Stimulated activated CD4-positive, alpha-beta T cell treated with anti-CD3 and anti-CD28 coated beads, Interleukin-4, amount 100 ng/mL, for 48 hours (primary cell): ENCODE measurements around the gene F11R.
"Not testable (repeated sequence)": the region's sequence is repeated elsewhere in the genome, so short reads cannot be mapped to it uniquely, and the experiment has no call there.

Experiments used
- DNase-seq, 2 donors: peaks; one replicate each; pipeline ENCODE4 v3.0.0-alpha.2; 2020; ENCODE audit warnings: low read depth in 2 of 2

Gene F11R

DNA sequence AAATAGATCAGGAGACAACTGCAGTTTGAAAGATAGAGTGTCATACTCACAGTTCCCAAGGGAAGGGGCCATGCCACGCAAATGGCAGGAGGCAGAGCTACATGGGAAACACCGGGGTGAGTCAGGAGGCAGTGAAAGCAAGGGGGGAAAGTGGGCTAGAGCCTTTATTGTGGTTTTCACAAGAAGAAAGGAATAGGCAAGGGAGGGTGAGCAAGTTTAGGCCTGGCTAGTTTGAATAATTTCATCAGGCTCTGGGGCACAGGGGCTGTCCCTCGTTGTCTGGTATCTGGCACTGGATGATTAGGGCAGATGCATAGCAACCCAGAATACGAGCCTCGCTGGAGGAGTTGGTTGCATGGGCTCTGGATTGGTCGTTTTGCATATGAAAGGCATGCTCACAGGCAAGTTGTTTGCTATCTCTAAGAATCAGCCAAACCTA lies 49.3 kb downstream of the F11R start:
- peak; percentile 30 to 50 for DNase-seq

DNA sequence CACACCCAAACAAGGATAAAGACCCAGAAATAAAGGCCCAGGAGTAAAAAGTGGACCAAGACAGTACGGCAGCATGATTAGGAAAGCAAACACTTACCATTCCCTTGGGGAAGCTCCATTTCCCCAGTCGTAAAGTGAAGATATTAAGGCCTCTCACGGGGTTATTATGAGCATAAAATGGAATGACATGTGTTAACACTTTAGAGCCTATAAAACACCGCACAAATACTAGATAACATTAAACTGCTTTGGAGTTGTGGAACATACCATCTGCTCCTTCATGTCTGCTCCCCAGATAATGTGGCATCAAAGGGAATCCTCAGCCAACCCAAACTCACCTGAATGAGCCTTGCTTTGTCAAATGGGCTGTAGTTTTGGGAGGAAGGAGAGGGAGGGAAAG lies 57.4 kb downstream of the F11R start:
- DNase-seq, result no peak

DNA sequence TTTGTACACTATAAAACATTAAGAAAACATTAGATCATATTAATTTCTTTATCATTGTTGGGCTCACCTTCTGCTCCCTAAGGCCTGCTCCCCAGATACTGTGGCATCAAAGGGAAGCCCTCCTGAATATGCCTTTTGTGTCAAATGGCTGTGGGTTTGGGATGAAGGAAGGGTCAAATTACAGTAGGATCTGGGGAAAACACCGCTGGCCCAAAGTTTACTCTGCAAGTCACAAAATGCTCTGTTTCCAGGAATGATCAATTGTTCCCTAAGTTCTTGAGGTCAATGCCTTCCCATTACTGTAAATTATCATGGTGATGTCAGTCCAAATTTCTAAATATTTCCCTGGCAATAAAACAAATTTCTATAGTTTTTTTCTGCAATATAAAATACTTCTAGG lies 59.5 kb downstream of the F11R start:
- DNase-seq, result no peak

DNA sequence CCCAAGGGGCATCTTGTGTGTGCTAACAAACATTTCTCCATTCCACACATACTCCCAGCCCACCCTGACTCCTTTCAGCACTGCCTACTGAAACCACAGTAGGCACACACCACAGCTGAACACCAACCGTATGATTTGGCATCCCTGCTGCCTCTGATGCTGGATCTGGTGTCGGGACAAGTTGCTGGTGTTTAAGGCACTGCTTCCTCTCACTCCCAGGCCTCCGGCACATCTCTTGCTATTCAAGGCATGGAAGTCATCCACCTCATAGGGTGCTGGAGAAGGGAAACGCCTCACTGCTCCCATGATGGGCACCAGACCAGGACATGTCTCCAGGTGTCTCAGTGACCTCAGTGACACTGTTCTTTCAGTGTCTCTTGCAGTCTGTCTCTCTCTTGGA lies 64.0 kb downstream of the F11R start:
- no peak for DNase-seq

DNA sequence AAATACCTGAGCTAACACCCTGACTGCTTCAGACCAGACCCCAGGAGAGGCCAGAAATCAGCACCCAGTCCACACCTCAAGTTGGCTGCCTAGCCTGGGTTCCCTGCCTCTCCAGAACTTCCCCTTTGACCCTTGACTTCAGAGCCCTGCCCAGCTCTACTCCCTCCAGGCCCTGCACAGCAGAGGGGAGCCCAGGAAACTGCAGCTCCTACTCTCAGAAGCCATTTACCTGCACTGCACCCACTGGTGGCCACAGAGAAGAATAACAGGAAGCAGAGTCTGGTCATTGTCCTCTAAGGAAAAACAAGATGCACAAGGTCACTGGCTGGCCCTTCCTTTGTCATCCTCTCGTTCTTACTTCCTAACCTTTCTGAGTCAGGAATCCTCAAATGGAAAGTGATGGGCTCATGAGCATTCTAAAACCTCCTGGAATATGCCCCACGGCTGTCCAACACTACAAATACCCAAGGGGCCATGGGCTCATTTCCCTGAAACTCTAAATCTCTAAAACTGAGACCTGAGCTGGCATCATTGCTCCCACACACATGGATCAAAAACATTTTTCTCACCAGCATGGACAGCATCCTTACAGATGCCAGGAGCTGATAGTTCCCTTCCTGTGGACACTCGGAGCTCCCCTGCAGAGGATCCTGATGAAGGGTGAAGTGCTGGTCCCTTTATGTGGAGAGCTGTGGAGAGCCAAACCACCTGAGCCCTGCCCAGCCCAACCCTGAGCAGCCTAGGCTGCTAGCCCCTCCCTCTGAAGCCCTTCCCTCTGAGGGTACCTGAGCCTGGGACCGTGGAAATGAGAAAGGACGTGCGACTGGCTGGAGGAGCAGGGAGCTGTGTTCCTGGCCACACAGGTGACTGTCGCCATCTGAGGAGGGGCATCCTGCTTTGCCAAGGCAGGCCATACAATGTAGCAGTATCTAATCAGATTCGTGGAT lies 66.5 kb downstream of the F11R start, which contains the start of gene ITLN2:
Gene ITLN2 (minus strand): TSS at position 652 of the 947 bp plus-strand sequence. CDS start 68 bp downstream, at position 584.
- DNase-seq, result peak; percentile 8 to 28

DNA sequence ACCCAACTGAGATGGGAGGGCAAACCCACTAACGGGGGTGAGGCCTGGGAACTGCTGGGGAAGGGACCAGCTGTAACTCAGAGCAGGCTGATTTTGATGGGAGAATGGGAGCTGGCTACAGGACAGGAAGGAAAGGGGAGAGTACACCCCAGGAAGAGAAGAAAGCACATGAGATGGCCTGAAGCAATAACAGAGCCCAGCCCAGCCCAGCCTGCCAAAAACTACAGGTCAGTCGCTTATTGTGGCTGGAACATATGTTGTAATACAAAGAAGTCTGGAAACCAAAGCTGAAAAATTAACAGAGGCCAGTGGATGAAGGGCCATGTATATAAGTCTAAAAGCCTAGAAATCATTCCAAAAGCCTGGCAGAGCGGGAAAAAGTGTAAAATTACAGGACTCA lies 67.9 kb downstream of the F11R start:
- DNase-seq, result no peak

DNA sequence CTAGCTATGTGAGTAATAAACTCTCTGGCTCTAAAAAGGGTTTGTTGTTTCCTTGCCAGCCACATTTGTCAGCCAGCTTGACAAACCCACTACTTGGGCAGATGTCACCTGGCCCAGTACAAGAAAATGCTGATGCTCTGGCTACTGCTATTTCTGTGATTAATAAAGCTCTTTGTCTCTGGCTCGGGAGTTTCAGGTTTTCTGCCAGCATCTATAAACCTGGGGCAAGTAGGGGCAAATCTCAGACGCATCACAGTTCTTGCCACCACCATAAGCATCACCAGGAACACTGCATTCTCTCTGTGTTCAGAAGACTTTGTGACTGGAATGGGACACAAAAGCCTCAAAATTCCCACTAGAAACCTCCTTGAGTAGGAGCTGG lies 68.8 kb downstream of the F11R start:
- DNase-seq, result no peak

DNA sequence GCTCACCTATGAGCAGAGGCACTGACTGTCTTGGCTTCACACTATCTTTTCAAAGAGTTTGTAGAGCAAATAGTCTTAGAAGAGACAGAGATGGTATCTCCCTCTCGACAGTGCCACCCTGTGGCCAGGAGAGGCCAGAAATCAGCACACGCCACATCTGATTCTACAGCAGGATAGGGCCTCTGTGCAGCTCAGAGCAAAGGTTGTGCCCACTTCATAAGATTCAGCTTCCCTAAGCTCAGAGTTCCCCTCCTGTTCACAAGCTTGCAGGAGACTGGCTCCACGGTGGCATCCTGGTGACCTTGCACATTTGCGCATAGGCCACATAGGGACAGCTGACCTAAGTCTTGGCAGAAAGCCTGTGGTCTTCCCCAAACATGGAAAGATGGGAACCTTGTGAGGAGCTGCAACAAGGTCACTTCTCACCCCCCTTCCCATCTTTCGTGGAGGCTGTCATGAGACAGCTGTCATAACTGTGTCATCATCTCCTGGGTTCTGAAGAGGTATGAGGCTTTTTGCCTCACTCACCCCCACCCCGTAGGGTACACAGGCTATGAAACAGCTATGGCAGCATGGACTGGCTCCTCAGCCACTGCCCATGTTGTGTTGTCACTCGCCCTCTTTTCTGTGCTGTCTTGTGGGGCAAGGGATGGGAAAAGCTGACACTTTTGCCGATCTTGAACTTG lies 69.4 kb downstream of the F11R start:
- DNase-seq, result peak; percentile 57 to 58

DNA sequence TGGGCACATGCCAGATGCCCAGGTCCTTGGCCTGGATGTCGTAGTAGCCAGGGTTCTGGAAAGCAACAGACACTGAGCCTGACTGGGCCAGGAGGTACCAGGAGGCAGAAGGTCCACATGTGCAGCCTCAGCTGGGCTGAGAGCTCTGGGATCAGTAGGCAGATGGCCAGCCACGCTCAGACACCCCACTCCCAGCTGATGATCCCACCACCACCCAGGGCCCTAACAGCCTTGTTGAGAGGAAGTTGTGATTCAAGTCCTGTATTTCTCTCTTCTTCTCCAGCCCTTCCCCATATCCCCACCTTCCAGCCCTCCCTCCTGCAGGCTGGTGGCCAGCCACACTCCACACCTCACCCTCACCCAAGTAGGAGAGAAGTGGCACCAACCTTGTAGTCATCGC lies 70.3 kb downstream of the F11R start:
- DNase-seq, result no peak

DNA sequence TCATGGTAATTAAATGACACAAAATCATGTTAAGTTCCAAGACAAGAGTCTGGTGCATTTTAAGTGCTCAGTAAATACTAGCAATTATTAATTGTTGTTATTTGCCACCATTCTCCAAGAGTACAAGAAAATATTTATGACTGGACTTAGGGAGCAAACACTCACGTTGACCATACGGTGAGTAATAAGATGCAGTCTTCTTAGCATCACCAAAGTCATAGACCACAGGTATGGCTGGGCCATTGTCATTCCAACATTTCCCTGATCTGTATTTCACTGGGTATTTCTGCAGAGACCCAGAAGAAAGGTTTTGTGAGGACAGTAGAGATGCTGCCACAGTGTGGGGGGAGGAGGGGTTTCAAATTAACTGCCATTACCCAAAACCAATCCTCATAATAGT lies 71.1 kb downstream of the F11R start:
- DNase-seq, result no peak

DNA sequence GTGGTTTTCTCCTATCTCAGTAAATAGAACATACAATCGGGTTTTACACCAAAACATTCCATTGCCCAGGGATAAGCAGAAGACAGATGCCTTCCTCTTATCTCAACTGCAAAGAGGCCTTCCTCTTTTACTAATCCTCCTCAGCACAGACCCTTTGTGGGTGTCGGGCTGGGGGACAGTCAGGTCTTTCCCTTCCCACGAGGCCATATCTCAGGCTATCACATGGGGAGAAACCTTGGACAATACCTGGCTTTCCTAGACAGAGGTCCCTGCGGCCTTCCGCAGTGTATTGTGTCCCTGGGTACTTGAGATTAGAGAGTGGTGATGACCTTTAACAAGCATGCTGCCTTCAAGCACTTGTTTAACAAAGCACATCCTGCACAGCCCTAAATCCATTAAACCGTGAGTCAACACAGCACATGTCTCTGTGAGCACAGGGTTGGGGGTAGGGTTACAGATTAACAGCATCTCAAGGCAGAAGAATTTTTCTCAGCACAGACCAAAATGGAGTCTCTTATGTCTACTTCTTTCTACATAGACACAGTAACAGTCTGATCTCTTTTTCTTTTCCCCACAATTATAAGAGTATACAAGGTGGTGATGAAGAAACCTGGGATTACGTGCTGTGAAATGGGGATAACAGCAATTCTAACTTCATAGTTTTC lies 71.6 kb downstream of the F11R start:
- DNase-seq, result not testable (repeated sequence)

DNA sequence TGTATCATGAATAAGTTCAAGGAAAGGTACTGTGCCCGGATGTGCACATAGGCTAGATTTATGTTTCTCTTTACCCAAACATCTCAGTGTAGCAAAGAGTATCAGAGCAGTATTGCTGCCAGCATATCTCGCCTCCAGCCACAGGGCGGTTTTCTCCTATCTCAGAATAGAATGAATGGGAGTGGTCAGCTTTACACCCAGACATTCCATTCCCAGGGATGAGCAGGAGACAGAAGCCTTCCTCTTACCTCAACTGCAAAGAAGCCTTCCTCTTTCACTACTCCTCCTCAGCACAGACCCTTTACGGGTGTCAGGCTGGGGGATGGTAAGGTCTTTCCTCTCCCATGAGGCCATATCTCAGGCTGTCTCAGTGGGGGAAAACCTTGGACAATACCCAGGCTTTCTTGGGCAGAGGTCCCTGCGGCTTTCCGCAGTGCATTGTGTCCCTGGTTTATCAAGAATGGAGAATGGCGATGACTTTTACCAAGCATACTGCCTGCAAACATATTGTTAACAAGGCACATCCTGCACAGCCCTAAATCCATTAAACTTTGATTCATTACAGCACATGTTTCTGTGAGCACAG lies 73.7 kb downstream of the F11R start:
- not testable (repeated sequence) for DNase-seq

DNA sequence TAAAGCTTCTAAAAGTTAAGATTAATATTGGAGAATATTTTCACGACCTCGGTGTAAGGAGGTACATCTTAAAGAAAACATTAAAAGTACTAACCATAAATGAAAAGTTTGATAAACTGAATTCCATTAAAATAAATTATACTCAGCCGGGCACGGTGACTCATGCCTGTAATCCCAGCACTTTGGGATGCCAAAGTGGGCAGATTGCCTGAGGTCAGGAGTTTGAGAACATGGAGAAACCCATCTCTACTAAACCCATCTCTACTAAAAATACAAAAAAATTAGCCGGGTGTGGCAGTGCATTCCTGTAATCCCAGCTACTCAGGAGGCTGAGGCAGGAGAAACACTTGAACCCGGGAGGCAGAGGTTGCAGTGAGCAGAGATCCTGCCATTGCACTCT lies 75.1 kb downstream of the F11R start:
- not testable (repeated sequence) for DNase-seq
